C4-2B (cell line): ENCODE measurements around the gene SLC39A11.

Experiments used
- H3K27ac ChIP-seq: fragments of 450-650 bp; 2 replicates; pipeline ENCODE4 v1.5.1; 2017
- ZFX ChIP-seq: fragments of 450-650 bp; IDR thresholded peaks from 2 replicates; pipeline ENCODE4 v1.6.1; 2017
- TF ChIP-seq, protein P1 (sequence below): fragments of 450-650 bp; conservative IDR thresholded peaks from 2 replicates; pipeline ENCODE4 v1.5.1; 2017; ENCODE audit warnings: mild to moderate bottlenecking

SLC39A11 gene

DNA sequence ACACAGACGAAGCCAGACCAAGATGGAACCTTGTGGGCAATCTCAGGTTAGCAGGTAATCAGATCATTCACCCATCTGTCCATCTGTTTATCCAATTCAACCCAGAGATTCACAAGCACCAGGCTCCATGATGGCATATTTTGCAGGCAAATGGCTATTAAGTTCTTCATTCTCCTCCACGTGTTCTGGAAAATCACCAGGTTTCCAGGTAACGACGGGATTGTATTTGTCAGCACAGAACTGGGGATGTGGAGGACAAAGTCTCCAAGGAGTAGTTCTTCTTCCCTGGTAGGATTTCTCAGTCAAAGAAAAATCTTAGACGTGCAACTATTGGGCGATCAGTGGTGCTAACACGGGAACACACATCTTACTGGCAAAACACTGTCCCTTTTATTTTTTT lies 368.8 kb downstream of the SLC39A11 start:
- H3K27ac ChIP-seq, result no peak overlapping the region
- TF ChIP-seq, protein P1, sequence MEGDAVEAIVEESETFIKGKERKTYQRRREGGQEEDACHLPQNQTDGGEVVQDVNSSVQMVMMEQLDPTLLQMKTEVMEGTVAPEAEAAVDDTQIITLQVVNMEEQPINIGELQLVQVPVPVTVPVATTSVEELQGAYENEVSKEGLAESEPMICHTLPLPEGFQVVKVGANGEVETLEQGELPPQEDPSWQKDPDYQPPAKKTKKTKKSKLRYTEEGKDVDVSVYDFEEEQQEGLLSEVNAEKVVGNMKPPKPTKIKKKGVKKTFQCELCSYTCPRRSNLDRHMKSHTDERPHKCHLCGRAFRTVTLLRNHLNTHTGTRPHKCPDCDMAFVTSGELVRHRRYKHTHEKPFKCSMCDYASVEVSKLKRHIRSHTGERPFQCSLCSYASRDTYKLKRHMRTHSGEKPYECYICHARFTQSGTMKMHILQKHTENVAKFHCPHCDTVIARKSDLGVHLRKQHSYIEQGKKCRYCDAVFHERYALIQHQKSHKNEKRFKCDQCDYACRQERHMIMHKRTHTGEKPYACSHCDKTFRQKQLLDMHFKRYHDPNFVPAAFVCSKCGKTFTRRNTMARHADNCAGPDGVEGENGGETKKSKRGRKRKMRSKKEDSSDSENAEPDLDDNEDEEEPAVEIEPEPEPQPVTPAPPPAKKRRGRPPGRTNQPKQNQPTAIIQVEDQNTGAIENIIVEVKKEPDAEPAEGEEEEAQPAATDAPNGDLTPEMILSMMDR, result no peak
- TF ChIP-seq ZFX, result no peak

DNA sequence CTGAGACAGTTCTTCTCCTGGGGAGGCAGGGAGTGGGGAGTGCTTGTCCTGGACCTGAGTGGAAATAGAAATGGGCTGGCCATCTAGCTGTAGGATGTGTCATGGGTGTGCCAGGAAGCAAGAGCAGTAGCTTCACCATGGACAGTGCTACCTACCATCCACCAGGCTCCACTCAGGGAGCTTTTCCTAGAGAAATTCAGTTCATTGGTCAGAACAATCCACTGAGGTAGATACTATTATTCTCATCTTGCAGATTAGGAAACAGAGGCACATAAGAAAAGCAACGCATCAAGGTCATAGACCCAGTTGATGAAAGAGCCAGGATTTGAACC lies 372.0 kb downstream of the SLC39A11 start:
- TF ChIP-seq, protein P1, result no peak
- no peak for TF ChIP-seq ZFX
- H3K27ac ChIP-seq, result no peak overlapping the region

DNA sequence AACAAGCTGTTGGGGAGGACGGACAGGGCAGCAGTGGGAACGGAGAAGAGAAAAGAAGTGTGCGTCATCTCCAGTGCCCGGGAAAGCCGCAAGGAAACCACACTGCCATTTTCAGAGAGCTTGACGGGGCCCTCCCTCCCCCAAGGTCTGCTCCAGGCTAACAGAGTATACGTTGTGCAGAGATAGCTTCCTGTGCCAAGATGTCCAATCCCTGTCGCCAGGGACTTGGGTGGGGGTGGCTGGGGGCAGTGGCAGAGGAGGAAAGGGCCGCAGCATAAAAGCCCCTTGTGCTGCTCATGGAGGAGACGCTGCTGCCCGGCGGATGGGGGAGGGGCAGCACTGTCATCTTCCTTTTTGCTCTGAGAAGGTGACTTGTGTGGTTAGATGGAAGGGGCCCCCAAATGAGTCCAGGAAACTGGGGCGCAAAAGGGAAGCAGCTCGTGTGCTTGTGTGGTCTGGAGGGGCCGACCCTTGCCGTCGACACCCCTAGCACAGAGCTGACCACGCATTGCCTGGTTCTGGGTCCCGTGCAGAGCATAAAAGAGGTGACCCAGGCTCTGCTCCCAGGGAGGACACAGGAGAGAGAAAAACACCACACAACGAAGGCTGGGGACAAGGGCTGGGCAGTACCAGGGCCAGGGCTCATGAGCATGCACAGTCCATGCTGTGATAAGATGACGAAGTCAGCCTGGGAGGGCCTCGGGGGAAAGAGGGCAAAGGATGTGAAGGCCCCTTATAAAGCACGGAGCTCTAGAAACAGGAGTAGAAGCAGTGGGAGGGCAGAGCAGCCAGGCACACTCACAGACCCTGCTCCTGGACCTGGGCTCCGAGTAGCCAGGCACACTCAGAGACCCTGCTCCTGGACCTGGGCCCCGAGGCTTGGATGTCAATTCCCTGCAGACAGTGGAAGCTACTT lies 372.7 kb downstream of the SLC39A11 start:
- TF ChIP-seq ZFX, result no peak
- TF ChIP-seq, protein P1, result no peak

DNA sequence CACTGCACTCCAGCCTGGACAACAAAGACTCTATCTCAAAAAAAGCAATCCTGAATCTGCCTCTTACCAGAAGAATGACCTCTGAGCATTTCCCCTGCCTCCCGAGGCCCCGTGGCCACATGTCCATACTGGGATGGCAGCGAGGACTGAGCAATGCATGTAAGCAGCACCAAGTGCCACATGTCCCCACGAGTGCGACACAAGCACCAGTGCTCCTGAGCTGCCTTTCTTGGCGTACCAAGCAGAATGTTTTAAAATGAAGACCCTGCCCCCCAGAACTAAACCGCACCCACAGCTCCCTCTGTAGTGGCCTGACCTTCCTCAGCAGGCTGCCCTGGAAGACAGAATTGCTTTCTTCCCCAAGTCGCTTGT lies 373.3 kb downstream of the SLC39A11 start:
- TF ChIP-seq, protein P1, result no peak
- TF ChIP-seq ZFX, result no peak
- no peak overlapping the region for H3K27ac ChIP-seq

More for the DNA sequence above, 372.7 kb downstream of the SLC39A11 start:
- no peak overlapping the region for H3K27ac ChIP-seq

DNA sequence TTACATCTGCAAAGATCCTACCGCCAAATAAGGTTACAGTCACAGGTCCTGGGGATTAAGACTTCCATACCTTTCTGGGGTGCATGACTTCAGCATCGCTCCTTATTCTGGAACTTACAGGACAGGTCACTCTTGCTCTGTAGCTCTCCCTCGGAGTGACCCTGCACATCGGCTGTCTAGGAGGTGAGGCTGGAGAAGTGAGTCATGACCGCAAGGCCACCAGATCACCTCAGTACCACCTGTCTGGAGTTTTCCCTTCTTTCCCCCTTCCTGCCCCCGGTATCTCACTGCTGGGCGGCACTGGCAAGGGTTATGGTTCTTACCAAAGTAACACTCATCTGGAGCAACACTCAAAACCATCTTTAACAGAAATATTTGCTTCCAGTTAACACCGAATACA lies 374.8 kb downstream of the SLC39A11 start:
- H3K27ac ChIP-seq, result no peak overlapping the region

DNA sequence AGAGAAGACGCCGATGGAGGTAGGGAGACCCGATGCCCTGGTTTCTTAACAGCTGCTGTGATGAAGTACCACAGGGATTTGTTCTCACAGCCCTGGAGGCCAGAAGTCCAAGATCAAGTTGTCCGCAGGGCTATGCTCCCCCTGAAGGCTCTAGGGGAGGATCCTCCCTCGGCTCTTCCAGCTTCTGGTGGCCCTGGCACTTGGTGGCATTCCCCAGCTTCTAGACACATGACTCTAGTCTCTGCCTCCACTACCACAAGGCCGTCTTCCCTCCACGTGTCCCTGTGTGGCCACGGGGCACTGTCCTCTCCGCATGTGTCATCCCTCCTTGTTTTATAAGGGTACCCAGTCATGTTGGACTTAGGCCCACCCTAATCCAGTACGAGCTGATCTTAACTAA lies 375.2 kb downstream of the SLC39A11 start:
- TF ChIP-seq, protein P1, result no peak
- no peak for TF ChIP-seq ZFX
- H3K27ac ChIP-seq, result no peak overlapping the region

More for the DNA sequence above, 374.8 kb downstream of the SLC39A11 start:
- TF ChIP-seq ZFX, result no peak
- TF ChIP-seq, protein P1, result no peak

DNA sequence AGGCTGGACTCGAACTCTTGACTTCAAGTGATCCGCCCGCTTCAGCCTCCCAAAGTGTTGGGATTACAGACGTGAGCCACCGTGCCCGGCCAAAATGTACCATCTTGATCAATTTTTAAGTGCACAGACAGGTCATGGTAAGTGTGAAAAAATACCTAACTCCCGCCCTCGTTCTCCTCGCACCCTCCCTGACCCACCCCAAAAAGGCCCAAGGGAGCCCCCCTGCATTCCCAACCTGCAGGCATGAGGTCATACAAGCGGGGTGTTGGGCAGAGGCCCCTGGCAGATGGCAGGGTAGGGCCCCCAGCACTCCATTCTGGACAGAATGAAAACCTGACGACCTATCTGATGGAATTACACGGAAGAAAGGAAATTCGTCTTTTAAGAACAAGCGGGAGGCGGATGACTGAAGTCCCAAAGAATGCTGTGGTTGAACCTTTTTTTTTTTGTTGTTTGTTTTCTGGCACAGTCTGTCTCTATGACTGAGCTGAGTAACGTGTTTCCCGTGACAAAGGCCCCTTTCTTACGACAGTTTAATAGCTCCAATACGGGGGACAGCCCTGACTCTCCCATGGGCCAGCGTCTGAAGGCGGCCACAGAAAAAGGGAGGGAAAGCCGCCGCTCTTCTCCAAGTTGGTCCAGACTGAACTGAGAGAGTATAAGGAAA lies 376.4 kb downstream of the SLC39A11 start:
- no peak for TF ChIP-seq ZFX
- TF ChIP-seq, protein P1, result no peak
- no peak overlapping the region for H3K27ac ChIP-seq
